ENCODE measurements around the gene DUSP8. TPM values are rescaled to one million over a fixed set of nuclear protein-coding genes. Genes with fewer than 3 reads are reported as not detected.

DUSP8 gene
- total and polyA plus RNA-seq, 2 of the 8 experiments (the other 6 are each of a cell fraction or from before 2014, with no cell fraction given), result 2.8 to 3.6 TPM

DNA sequence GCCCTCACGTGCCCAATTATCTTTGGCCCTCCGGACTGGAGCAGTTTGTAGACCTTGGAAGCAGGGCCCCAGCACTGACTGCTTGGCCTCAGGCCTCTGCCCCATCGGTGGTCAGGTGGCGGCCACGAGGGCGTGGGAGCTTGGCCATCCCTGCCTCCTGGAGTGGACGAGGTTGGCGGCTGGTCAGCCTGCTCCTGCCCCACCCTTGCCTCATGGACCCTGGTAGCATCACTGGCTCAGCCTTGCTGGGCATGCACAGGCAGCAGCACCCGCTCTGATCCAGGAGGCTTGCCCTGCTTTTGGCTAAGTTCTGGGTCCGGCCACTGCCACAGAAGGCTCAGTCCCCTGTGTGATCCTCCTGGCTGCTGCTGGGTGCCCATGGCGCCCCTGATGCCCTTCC, 32.1 kb upstream of the DUSP8 start:
- Histone ChIP-seq H4K8ac (ENCODE audit: extremely low read depth, insufficient read depth, low read length) (no peak overlapping the region), H3K9ac (replicated peaks in 1 of 4; ENCODE audit: extremely low read depth in 1 of 4, low read depth in 3 of 4, low read length in 3 of 4) (no peak overlapping the region), H3K18ac (ENCODE audit: extremely low read depth, low read length) (no peak overlapping the region; the same call in 1 of the 2 replicates), H2AK5ac (ENCODE audit: low read depth, low read length) (no peak overlapping the region), H2AFZ (ENCODE audit: low read length) (no peak overlapping the region), H3K79me2 (ENCODE audit: control insufficient read depth in 1 of 2, insufficient read depth in 2 of 2, low read length in 2 of 2) (no peaks in the 10 kb centered on the region), H4K5ac (ENCODE audit: insufficient read length, low read depth, low read length) (no peak overlapping the region), H4K20me1 (replicated peaks in 1 of 2; ENCODE audit: control insufficient read depth in 1 of 2, insufficient read depth in 2 of 2, low read length in 2 of 2) (peaks cover 0 to 2% of the 10 kb centered on the region in 2 experiments), H2BK5ac (ENCODE audit: low read depth, low read length) (no peak overlapping the region), H2BK15ac (ENCODE audit: low read length) (no peak overlapping the region), H3K4ac (replicated peaks; ENCODE audit: insufficient read length, low read depth, low read length) (no peak overlapping the region), H3K4me1 (replicated peaks in 1 of 4; ENCODE audit: control insufficient read depth in 3 of 4, insufficient read depth in 4 of 4, low read length in 3 of 4) (no peaks in the 10 kb centered on the region), H3K9me3 (ENCODE audit: insufficient read depth in 2 of 2, low read depth in 1 of 2, low read length in 1 of 2) (peaks cover 0 to 4% of the 10 kb centered on the region in 2 experiments; a peak in 1 of 4 replicates), H3K56ac (replicated peaks; ENCODE audit: insufficient read length, low read depth, low read length) (no peak overlapping the region), H3K79me1 (ENCODE audit: low read depth, low read length) (no peaks in the 10 kb centered on the region), H2BK12ac (ENCODE audit: low read depth, low read length) (no peak overlapping the region), H3K4me3 (ENCODE audit: extremely low read depth in 1 of 4, insufficient read depth in 2 of 4, low read depth in 3 of 4, low read length in 4 of 4) (no peak overlapping the region), H2BK120ac (replicated peaks; ENCODE audit: low read depth, low read length) (no peak overlapping the region), H3K23ac (ENCODE audit: insufficient read length) (no peak overlapping the region), H3K27me3 (replicated peaks in 1 of 4; ENCODE audit: control insufficient read depth in 3 of 4, extremely low read depth in 1 of 4, insufficient read depth in 3 of 4, low read length in 3 of 4) (no peaks in the 10 kb centered on the region), H3K4me2 (ENCODE audit: insufficient read depth in 1 of 2, low read depth in 2 of 2, low read length in 2 of 2) (no peak overlapping the region), H3K23me2 (ENCODE audit: low read depth, low read length) (peaks cover 2% of the 10 kb centered on the region; the same call in 1 of the 2 replicates), H2BK20ac (ENCODE audit: low read length) (no peak overlapping the region), H3K36me3 (ENCODE audit: control insufficient read depth in 2 of 4, insufficient read depth in 4 of 4, low read length in 3 of 4) (no peaks in the 10 kb centered on the region), H3K27ac (ENCODE audit: low read depth, low read length) (no peak overlapping the region), H3K14ac (ENCODE audit: insufficient read length) (no peak overlapping the region), H4K91ac (replicated peaks; ENCODE audit: insufficient read length, low read length) (no peak overlapping the region)
- no peak for FAIRE-seq
- 90% methylated on average over 10 of the region's 11 CpGs; no CpG with 5 or more reads in 1 of the 2 experiments for WGBS, 2 experiments (ENCODE audit: extremely low coverage in 1 of 2, insufficient coverage in 1 of 2, insufficient read length in 1 of 2, insufficient replicate concordance in 2 of 2, low coverage in 1 of 2, low lambda C conversion rate in 2 of 2, missing lambda C conversion rate in 1 of 2)
- ChIA-PET POLR2A (ENCODE audit: partially characterized antibody) (no interaction called here), CTCF (ENCODE audit: partially characterized antibody) (no interaction called here)
- TF ChIP-seq TAF1 (IDR thresholded peaks at IDR 0.05; ENCODE audit: low read depth, low read length), result no peak
- no peak for DNase-seq (ENCODE audit: low read depth in 1 of 2, low spot score in 2 of 2)
